WTC11 (cell line): ENCODE results near the gene STK32C. TPM values are rescaled to one million over a fixed set of nuclear protein-coding genes. Genes with fewer than 3 reads are reported as not detected.

Experiments used
- ATAC-seq: fragments of 200-7000 bp; cut with Tn5 transposase; 2 replicates; pipeline ENCODE4 v1.10.0; 2021; ENCODE audit warnings: mild to moderate bottlenecking, moderate library complexity
- CTCF ChIA-PET: fragments of 300-600 bp; sonication (Branson Sonifier 250); formaldehyde crosslinking; loops from one replicate; lab custom pipeline; 2021; ENCODE audit warnings: antibody characterized with exemption; lab: Charles Lee
- POLR2A ChIA-PET: fragments of 350-600 bp; sonication (Branson Sonifier 250); formaldehyde crosslinking; loops from one replicate; lab custom pipeline; 2021; ENCODE audit warnings: antibody characterized with exemption; lab: Charles Lee
- DNase-seq: peaks from one replicate; pipeline ENCODE4 v3.0.0; 2021; ENCODE audit warnings: low spot score
- H3K27ac Mint-ChIP-seq: 2 replicates; pipeline ENCODE4 v1.8.0; 2021; ENCODE audit warnings: mixed read lengths
- H3K27me3 Mint-ChIP-seq: 2 replicates; pipeline ENCODE4 v1.8.0; 2021; ENCODE audit warnings: low read depth, mild to moderate bottlenecking, moderate library complexity, mixed read lengths
- H3K36me3 Mint-ChIP-seq: 2 replicates; pipeline ENCODE4 v1.8.0; 2021; ENCODE audit warnings: mixed read lengths
- H3K4me1 Mint-ChIP-seq: 2 replicates; pipeline ENCODE4 v1.8.0; 2022; ENCODE audit warnings: mixed read lengths
- H3K4me3 Mint-ChIP-seq: 2 replicates; pipeline ENCODE4 v1.8.0; 2021; ENCODE audit warnings: mild to moderate bottlenecking, moderate library complexity, mixed read lengths
- H3K9me3 Mint-ChIP-seq: 2 replicates; pipeline ENCODE4 v1.8.0; 2021; ENCODE audit warnings: mixed read lengths
- CREB1 ChIP-seq: sonication (generic); formaldehyde crosslinking; IDR thresholded peaks from 2 replicates; pipeline ENCODE4 v1.8.0; 2023; ENCODE audit warnings: mild to moderate bottlenecking, missing genetic modification reagents
- EMX1 ChIP-seq: fragments of 250-450 bp; sonication (Bioruptor Pico); IDR thresholded peaks from 2 replicates; pipeline ENCODE4 v1.8.0; 2021; ENCODE audit warnings: mild to moderate bottlenecking
- ERG ChIP-seq: fragments of 250-450 bp; sonication (Bioruptor Pico); IDR thresholded peaks from 2 replicates; pipeline ENCODE4 v1.8.0; 2021; ENCODE audit warnings: mild to moderate bottlenecking
- ETV6 ChIP-seq: sonication (generic); formaldehyde crosslinking; IDR thresholded peaks from 2 replicates; pipeline ENCODE4 v1.8.1; 2022; ENCODE audit warnings: mild to moderate bottlenecking, missing genetic modification reagents
- GRHL2 ChIP-seq: fragments of 250-450 bp; sonication (Bioruptor Pico); IDR thresholded peaks from 2 replicates; pipeline ENCODE4 v1.8.0; 2022; ENCODE audit warnings: mild to moderate bottlenecking, moderate library complexity; ENCODE audit not compliant: insufficient replicate concordance, severe bottlenecking
- NR1H2 ChIP-seq: sonication (generic); formaldehyde crosslinking; IDR thresholded peaks from 2 replicates; pipeline ENCODE4 v1.9.0; 2021; ENCODE audit warnings: mild to moderate bottlenecking, moderate library complexity, missing genetic modification reagents
- NR2C2 ChIP-seq: sonication (generic); formaldehyde crosslinking; IDR thresholded peaks from 2 replicates; pipeline ENCODE4 v1.8.0; 2022; ENCODE audit warnings: mild to moderate bottlenecking, missing genetic modification reagents
- NR3C1 ChIP-seq: sonication (generic); formaldehyde crosslinking; conservative IDR thresholded peaks from 2 replicates; pipeline ENCODE4 v1.8.1; 2023; ENCODE audit warnings: low read depth, mild to moderate bottlenecking, missing genetic modification reagents
- RELA ChIP-seq: sonication (generic); formaldehyde crosslinking; IDR thresholded peaks from 2 replicates; pipeline ENCODE4 v1.8.1; 2022; ENCODE audit warnings: missing genetic modification reagents, mild to moderate bottlenecking, borderline replicate concordance
- TEAD1 ChIP-seq: sonication (generic); formaldehyde crosslinking; IDR thresholded peaks from 2 replicates; pipeline ENCODE4 v1.8.0; 2022; ENCODE audit warnings: mild to moderate bottlenecking, missing genetic modification reagents
- TP53 ChIP-seq: sonication (generic); formaldehyde crosslinking; IDR thresholded peaks from 2 replicates; pipeline ENCODE4 v1.8.1; 2023; ENCODE audit warnings: mild to moderate bottlenecking, missing genetic modification reagents
- ZNF219 ChIP-seq: sonication (generic); formaldehyde crosslinking; IDR thresholded peaks from 2 replicates; pipeline ENCODE4 v1.8.0; 2023; ENCODE audit warnings: missing genetic modification reagents, mild to moderate bottlenecking, borderline replicate concordance
- ZNF232 ChIP-seq: sonication (generic); formaldehyde crosslinking; IDR thresholded peaks from 2 replicates; pipeline ENCODE4 v1.8.0; 2022; ENCODE audit warnings: mild to moderate bottlenecking, missing genetic modification reagents
- ZNF263 ChIP-seq: sonication (generic); formaldehyde crosslinking; IDR thresholded peaks from 2 replicates; pipeline ENCODE4 v1.8.1; 2022; ENCODE audit warnings: low read depth, mild to moderate bottlenecking, moderate library complexity, missing genetic modification reagents
- ZNF281 ChIP-seq: sonication (generic); formaldehyde crosslinking; IDR thresholded peaks from 2 replicates; pipeline ENCODE4 v1.8.0; 2023; ENCODE audit warnings: mild to moderate bottlenecking, missing genetic modification reagents
- ZNF425 ChIP-seq: fragments of 250-450 bp; sonication (Bioruptor Pico); conservative IDR thresholded peaks from 2 replicates; pipeline ENCODE4 v1.9.0; 2021; ENCODE audit warnings: mild to moderate bottlenecking
- ZNF671 ChIP-seq: fragments of 250-450 bp; sonication (Bioruptor Pico); IDR thresholded peaks from 2 replicates; pipeline ENCODE4 v1.8.0; 2021; ENCODE audit warnings: mild to moderate bottlenecking
- total RNA-seq: library from RNA; stranded (reverse); gene quantifications from 3 replicates; pipeline ENCODE4 v1.2.3, GENCODE V29; 2021
- TF ChIP-seq, protein P1 (sequence below): sonication (generic); formaldehyde crosslinking; IDR thresholded peaks from 2 replicates; pipeline ENCODE4 v1.8.1; 2023; ENCODE audit warnings: mild to moderate bottlenecking, missing genetic modification reagents
- TF ChIP-seq, protein P2 (sequence below): sonication (generic); formaldehyde crosslinking; IDR thresholded peaks from 2 replicates; pipeline ENCODE4 v1.8.1; 2023; ENCODE audit warnings: mild to moderate bottlenecking, missing genetic modification reagents
- TF ChIP-seq, protein P3 (sequence below): fragments of 250-450 bp; sonication (Bioruptor Pico); IDR thresholded peaks from 2 replicates; pipeline ENCODE4 v1.9.0; 2021; ENCODE audit warnings: mild to moderate bottlenecking

STK32C gene
- total RNA-seq, 1 experiment from 2014 or later, result 20.7 TPM

GRCh38 chr10:132174237-132174636 is 133.5 kb downstream of the STK32C start:
- ChIA-PET CTCF (no interaction called here), POLR2A (no interaction called here)
- Mint-ChIP-seq H3K4me3 (no peak overlapping the region), H3K9me3 (peaks cover 5% of the 10 kb centered on the region), H3K4me1 (peaks cover 19% of the 10 kb centered on the region), H3K27ac (no peak overlapping the region), H3K27me3 (peaks cover 20% of the 10 kb centered on the region), H3K36me3 (peaks cover 5% of the 10 kb centered on the region)
- DNase-seq, result no peak
- TF ChIP-seq ETV6 (CRISPR knock-in tag) (no peak), RELA (CRISPR knock-in tag) (no peak), TEAD1 (CRISPR knock-in tag) (no peak), ZNF263 (CRISPR knock-in tag) (no peak), ZNF219 (CRISPR knock-in tag) (no peak), ZNF232 (CRISPR knock-in tag) (no peak), NR3C1 (CRISPR knock-in tag) (no peak), NR2C2 (no peak), TP53 (CRISPR knock-in tag) (no peak), ERG (CRISPR knock-in tag) (no peak), ZNF281 (no peak), CREB1 (no peak)
- TF ChIP-seq, protein P1, sequence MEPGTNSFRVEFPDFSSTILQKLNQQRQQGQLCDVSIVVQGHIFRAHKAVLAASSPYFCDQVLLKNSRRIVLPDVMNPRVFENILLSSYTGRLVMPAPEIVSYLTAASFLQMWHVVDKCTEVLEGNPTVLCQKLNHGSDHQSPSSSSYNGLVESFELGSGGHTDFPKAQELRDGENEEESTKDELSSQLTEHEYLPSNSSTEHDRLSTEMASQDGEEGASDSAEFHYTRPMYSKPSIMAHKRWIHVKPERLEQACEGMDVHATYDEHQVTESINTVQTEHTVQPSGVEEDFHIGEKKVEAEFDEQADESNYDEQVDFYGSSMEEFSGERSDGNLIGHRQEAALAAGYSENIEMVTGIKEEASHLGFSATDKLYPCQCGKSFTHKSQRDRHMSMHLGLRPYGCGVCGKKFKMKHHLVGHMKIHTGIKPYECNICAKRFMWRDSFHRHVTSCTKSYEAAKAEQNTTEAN (CRISPR knock-in tag), result no peak
- TF ChIP-seq, protein P2, sequence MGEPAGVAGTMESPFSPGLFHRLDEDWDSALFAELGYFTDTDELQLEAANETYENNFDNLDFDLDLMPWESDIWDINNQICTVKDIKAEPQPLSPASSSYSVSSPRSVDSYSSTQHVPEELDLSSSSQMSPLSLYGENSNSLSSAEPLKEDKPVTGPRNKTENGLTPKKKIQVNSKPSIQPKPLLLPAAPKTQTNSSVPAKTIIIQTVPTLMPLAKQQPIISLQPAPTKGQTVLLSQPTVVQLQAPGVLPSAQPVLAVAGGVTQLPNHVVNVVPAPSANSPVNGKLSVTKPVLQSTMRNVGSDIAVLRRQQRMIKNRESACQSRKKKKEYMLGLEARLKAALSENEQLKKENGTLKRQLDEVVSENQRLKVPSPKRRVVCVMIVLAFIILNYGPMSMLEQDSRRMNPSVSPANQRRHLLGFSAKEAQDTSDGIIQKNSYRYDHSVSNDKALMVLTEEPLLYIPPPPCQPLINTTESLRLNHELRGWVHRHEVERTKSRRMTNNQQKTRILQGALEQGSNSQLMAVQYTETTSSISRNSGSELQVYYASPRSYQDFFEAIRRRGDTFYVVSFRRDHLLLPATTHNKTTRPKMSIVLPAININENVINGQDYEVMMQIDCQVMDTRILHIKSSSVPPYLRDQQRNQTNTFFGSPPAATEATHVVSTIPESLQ, result no peak
- TF ChIP-seq, protein P3, sequence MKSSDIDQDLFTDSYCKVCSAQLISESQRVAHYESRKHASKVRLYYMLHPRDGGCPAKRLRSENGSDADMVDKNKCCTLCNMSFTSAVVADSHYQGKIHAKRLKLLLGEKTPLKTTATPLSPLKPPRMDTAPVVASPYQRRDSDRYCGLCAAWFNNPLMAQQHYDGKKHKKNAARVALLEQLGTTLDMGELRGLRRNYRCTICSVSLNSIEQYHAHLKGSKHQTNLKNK (CRISPR knock-in tag), result no peak
- ATAC-seq, result no peak

DNA sequence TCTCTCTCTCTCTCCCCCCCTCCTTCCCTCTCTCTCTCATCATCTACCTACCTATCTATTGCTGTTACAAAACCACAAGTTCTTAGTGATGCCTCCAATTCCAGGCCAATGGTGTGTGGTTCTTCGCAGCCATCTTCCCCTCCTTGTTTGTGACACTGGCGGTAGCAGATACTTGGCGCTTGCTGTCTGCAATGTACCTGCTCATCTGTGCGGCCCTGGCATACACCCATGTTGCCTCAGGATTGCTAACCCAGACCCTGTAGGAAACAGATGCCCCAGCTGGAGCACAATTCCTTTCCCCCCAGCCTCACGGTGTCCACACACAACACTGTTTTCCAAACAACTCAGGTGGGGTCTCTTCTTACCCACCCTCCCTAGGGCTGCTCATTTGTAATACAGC is 134.6 kb downstream of the STK32C start:
- POLR2A ChIA-PET, result no interaction called here
- ATAC-seq (no peak), DNase-seq (no peak)
- H3K27me3 Mint-ChIP-seq, result peaks cover 20% of the 10 kb centered on the region
- H3K9me3 Mint-ChIP-seq, result peaks cover 5% of the 10 kb centered on the region
- TF ChIP-seq EMX1 (CRISPR knock-in tag) (no peak), GRHL2 (CRISPR knock-in tag) (no peak), NR1H2 (CRISPR knock-in tag) (no peak), ZNF425 (CRISPR knock-in tag) (no peak), NR3C1 (CRISPR knock-in tag) (no peak), ZNF671 (CRISPR knock-in tag) (no peak)
- H3K4me1 Mint-ChIP-seq, result peaks cover 19% of the 10 kb centered on the region
- H3K27ac Mint-ChIP-seq, result no peak overlapping the region
- H3K36me3 Mint-ChIP-seq, result peaks cover 5% of the 10 kb centered on the region
- H3K4me3 Mint-ChIP-seq, result no peak overlapping the region
- CTCF ChIA-PET, result no interaction called here
